GM19468 (cell line): Measurements from ENCODE around the gene AJM1.

Experiments
- ATAC-seq: cut with Tn5 transposase; IDR thresholded peaks from one replicate; pipeline ENCODE4 v1.9.1; 2021; ENCODE audit warnings: mild to moderate bottlenecking, moderate library complexity, moderate number of reproducible peaks; ENCODE audit not compliant: unreplicated experiment; ENCODE audit errors: extremely low read depth

AJM1 gene

DNA sequence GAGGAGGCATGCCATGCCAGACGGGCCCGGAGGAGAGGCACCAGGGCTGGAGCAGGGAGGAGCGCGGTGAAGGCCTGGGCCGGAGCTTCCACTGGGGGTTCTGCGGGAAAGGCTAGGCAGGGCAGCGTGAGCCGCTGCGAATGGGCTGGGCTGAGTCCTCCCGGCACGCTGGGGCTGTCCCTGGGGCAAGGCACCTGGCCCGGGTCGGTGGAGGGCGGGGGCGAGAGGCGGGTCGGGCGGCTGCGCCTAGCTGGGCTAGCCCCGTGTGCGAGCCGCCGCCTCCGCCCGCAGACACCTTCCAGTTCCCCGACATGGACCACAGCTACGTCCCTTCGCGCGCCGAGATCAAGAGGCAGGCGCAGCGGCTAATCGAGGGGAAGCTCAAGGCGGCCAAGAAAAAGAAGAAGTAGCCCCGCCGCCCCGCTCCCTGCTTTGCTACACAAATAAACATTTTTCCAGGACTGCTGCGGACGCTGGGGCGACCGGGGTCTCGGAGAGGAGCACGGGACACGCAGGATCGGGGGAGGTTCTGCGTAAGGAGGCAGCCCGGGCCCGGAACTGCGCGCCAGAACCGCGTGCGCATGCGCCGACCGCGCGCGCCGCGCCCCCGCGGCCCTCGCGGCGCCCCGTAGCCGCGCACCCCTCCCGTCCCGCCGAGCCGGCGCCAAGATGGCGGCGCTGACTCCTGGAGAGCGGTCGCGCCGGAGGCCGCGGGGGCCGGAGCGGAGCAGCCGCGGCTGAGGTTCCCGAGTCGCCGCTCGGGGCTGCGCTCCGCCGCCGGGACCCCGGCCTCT is 34.8 kb upstream of the AJM1 start, which contains the start of gene RABL6:
Gene RABL6 (plus strand): TSS at position 668 of the 794 bp plus-strand sequence. CDS start 249 bp downstream, outside the sequence.
- ATAC-seq, result peak; percentile 41

DNA sequence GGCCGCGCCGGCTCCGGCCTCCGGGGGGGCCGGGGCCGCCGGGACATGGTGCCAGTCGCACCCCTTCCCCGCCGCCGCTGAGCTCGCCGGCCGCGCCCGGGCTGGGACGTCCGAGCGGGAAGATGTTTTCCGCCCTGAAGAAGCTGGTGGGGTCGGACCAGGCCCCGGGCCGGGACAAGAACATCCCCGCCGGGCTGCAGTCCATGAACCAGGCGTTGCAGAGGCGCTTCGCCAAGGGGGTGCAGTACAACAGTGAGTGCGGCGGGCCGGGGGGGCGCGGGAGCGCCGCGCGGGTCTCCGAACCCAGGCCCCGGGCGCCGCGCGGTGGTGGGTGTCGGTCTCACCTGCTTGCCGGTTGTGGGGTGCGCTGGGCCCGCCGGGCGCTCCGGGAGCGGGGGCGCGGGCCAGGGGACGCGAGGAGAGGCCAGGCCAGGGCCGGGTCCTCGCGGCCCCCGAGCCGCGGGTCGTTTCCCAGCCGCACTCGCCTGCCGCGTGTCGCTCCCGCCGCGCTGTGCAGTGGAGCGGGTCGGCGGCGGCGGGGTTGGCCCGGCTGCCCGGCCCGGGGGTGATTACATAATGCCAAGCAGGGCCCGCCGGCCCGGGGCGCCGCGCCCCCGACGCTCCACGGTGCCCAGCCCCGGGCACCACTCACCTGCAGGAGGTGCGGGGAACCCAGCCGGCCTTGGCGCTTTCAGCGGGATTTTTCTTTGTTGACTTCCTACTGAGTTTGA is 34.0 kb upstream of the AJM1 start:
- no peak for ATAC-seq

DNA sequence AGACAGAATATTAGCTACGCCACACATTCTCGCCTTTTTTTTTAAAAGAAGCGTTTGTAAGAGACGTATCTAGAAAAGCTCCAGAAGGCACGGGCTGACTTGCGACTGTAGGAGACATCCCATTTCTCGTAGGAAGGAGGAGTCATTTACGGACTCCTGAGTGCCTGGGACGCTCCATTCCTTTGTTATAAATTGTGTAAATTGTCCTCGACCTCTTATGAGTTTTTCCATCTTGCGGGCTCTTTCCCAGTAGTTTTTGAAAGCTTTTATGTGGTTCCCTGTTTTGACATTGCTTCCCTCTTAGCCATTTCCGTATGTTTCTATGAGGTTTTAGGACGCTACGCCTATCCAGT is 33.5 kb upstream of the AJM1 start:
- no peak for ATAC-seq

DNA sequence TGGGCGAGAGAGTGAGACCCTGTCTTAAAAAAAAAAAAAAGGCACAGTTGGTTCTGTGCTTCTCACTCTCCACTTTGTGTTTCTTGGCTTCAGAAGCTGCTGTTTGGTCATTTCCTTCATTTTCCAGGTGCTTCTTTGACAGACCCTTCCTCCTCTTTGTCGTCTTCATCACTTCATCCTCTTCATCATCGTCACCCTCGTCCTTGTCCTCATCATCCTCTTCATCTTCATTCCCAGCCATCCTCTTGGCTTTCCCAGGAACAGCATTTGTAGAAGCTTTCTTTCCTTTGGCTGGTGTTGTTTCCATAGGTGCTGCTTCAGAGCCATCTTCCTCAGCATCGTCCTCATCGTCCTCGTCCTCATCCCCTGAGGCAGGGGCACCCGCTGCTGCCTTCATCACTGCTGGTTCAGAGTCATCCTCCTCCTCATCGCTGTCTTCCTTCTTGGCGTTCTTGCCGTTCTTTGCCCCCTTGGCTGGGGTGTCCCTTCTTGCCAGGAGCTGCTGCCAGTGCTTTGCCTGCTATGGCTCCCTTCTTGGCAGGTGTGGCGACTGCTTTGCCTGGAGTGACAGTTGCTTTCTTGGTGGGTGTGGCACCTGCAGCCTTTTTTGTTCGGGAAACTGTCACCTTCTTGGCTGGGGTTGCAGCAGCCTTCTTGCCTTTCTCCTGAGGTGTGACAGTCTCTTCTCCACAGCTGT is 27.4 kb upstream of the AJM1 start:
- ATAC-seq, result no peak

DNA sequence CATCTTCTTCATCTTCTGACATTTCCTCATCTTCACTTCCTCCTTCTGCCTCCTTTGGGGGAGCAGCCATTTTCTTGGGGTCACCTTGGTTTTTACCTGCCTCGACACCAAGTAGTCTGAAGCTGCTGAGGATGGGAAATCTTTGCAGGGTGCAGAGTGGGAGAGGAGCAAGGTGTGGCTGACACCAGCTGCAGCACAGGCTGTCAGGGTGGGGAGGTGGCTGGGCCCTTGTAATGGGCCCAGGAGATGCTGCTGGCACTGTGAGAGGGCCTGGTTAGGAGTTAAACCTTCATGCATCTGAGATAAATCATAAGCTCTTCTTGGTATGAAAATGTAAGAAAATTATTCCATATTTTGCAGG is 26.9 kb upstream of the AJM1 start:
- no peak for ATAC-seq

DNA sequence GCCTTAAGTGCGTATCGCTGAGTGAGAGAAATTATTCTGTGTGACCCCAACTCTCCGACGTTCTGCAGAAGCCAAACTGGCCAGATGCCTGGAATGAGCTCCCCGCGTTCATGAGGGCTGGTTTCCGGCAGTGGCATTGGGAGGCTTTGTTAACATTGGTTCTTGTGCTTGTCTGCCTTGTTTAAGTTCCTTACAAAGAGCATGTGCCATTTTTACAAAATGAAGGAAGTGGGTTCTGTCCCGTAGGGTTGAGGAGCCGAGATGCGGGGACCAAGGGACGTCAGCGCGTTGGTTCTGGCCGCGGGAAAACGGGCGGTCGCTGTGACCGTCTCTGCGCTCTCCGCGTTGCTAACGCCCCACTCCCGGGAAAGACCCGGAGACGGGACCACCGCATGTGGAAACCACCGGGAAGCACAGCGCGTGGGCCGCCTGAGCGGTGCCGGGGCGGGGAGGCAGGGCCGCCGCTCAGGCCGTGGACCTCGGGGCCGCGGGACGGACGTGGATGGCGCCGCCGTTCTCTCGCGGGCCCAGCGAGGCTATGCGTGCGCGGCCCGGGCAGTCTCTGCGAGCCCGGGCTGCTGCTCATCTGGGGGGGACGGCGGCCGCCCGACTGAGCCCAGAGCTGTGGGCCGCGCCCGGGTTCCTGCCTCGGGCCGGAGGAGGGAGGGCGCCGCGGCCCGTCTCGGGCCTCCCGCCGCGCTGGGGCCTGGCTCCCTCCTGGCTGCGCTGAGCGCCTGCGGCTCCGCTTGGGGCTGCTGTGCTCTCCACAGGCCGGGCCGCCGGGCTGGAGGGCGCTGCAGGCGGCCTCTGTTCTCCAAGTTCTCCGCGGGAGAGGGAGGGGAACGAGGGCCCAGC is 21.1 kb upstream of the AJM1 start:
- no peak for ATAC-seq

DNA sequence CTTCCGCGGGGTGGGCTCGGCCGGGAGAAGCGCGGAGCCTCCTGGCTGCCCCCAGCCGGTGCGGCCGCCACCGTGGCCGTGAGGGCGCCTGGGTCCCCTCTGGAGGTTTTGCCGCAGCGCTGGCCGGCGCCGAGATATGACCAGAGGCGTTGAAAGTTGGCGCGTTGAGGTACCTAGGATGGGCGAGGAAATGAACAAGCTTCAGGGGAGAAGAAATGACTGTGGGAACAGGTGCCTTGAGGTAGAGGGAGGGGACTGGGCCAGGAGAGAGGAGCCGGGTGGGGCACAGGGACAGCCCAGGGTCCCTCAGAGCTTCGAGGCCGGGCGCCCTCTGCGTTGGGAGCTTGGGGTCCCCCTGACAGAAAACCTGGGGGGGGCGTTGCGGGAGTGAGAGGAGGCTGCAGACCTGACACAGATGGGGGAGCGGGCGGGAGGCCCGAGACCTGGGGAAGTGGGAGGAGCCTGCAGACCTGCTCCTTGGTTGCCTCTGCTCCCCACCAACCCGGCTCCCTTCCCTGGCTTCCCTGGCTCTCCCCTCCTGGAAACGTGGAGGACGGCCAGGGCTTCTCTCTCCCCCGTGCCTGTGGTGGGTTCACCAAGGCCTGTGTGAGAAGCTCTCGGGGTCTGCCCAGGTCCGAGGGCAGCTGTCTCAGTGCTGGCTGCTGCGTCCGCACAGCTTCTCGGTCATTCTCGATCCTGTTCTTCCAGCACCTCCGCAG is 20.3 kb upstream of the AJM1 start:
- ATAC-seq, result no peak

DNA sequence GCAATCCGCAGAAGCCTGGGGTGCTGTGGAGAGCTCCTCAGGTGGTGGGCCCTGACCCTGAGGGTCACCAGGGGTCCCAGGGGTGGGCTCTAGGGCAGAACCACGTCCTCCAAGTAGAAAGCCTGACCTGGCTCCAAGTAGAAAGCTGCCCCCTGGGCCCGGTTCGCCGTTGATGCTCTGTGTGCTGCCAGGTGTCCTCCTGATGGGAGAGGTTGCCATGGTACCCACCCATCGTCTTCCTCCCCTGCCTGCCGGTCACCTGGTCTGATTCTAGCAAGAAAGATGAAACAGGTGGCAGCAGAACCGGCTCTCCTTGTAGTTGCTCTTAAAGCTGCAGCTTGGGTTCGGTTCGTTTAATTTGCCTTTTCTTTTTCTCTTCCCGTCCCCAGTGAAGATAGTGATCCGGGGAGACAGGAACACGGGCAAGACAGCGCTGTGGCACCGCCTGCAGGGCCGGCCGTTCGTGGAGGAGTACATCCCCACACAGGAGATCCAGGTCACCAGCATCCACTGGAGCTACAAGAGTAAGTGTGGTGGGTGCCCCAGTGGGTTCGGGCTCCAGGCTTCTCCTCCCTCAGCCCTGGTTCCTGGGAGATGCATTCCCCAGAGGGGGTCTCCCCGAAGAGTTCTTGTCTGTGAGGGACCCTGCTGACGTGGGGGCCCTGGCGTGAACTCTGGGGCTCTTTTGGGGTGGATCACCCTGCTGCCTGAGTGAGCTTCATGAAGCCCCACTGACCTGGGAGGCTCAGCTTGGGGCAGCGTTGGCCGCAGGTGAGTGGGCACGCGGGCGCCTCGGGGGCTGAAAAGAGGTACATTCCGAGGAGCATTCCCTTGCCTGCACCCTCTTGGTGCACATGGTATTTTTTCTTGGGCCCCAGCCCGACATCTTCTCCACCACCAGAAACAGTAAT is 18.9 kb upstream of the AJM1 start:
- no peak for ATAC-seq

DNA sequence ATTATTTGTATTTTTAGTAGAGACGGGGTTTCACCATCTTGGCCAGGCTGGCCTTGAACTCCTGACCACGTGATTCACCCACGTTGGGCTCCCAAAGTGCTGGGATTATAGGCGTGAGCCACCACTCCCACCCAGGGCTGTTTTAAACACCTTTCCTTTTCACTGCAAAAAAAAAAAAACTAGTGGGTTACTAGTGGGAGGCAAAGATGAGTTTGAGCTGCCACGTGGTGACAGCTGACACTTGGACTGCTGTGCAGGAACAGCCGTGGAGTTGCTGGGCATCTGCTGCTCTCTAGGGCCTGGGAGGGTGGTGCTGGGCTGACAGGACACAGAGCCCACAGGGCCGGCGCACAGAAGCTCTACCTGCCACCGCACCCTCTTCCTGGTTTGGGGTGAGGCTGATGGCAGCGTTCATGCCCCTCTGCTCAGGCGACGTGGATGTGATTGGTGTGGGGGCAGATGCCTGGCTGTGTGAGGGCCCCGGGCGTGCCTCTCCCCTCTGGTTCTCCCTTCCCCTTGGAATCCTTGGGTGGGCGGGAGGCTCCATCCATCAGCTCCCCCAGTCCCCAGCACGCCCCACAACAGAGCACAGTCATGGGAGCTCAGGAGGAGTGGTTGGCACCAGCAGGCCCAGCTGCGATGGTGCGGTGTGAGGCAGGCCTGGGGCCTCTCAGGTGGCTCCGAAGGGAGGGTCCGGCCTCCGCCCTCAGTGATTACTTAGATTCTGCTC is 17.6 kb upstream of the AJM1 start:
- ATAC-seq, result no peak

DNA sequence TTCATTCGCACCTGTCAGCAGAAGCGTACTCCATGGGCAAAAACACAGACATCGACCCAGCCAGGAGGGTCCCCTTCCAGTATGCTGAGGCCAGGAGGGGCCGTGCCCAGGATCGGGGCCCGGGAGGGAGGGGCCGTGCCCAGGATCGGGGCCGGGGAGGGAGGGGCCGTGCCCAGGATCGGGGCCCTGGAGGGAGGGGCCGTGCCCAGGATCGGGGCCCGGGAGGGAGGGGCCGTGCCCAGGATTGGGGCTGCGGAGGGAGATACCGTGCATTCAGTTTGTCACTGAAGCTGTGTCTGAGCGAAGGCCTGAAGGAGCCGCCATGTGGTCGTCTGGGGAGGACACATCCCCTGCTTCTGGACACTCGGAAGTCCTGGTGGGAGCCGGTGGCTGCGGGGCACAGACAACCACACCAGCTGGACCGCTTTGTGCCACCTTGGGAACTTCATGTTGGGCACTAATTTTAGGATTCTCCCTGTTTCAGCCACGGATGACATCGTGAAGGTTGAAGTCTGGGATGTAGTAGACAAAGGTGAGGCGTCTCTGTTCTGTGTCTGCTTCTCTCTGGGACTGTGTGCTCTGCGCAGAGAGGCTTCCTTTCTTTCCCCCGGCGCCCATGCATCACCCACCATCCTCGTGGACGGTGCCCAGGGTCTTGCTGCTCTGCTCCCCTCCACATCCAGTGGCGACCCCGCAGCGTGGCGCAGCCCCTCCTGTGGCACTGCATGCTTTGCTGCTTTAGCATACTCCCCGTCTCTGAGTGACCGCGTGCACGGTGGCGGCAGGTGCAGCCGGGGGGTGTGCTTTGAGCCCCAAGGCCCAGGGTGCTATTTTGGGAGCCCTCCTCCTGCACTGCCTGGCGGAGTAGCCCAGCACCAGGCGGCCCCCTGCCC is 16.7 kb upstream of the AJM1 start:
- ATAC-seq, result no peak

DNA sequence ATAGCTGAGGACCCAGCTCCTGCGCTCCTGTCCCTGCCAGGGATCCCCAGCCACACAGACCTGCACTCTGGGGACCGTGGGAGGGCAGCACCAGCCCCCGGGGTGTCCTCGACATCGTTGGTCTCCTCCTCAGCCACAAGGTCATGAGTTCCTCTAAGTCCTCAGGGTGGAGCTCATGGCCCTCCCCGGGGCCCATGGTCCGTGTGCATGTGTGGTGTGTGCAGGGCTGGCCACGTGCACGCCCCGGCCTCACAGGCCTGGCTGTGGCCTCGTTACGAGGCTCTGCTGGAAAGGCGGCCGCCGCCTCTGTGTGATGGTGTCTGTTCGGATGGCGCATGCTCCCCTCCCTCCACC is 16.1 kb upstream of the AJM1 start:
- ATAC-seq, result no peak

DNA sequence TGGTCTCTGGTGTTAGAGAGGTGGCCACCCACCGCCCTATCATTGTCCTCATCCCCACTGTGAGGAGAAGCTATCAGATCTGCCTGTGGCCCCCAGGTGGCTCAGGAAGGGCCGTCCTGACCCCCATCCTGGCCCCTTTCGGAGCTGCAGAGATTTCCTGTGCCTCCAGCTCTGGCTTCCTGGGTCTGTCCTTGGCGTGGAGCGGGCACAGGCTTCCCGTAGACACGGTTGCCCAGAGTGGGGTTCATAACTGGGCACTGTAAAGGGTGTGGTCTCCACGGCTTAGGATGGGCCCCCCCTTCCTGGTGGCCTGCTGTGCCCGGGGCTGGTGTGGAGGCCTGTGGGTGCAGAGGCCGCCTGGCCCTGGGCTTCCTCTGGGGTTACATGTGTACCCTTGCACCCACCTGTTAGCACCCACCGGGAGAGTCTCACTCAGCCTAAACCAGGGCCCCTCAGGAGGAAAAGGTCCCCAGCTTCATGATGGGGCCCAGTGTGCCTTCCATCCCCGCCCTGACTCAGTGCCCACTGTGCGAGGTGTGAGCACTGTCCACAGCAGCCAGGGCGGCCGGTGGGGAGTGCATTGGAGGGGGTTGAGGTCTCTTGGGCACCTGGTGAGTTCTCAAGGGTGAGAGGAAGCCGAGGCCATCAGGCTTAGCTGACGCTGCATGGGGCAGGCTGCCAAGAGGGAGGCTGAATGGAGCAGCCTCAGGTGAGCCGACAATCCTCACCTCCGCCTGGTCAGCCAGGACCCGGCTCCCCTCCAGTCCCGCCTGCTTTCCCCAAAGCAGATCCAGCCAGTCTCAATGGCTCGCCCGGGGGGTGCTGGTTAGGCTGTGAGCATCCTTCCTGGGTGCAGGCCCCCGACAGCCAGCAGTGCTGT is 15.3 kb upstream of the AJM1 start:
- ATAC-seq, result no peak

DNA sequence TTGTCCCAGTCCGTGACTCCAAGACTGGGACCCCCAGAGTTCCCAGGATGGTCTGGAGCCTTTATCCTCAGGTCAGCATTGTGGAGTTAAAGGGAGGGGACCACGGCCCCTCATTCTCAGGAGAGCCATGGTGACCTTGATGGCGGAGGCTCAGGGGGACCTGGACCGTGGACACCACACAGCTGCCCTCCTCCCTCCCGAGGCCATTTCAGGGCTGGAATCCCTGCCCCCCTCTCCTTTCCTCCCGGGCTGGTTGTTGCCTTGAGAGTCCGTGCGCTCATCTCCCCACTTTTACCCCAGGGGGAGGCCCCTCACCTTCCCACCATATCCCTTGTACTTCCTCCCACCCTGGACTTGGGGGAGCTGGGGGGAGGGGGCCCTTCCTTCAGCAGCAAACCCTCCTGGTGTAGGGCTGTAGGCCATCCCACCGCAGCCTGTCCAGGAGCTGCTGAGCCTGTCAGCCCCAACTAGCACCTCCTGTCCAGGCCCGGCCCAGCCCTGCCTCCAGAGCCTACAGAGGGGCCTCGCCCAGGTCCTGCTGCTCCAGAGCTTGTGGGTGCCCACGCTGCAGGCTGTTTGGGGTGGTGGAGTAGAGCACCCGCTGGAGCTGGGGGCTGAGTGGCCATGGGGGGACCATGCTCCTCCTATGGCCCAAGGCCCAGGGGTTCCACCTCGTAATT is 14.3 kb upstream of the AJM1 start:
- ATAC-seq, result no peak

DNA sequence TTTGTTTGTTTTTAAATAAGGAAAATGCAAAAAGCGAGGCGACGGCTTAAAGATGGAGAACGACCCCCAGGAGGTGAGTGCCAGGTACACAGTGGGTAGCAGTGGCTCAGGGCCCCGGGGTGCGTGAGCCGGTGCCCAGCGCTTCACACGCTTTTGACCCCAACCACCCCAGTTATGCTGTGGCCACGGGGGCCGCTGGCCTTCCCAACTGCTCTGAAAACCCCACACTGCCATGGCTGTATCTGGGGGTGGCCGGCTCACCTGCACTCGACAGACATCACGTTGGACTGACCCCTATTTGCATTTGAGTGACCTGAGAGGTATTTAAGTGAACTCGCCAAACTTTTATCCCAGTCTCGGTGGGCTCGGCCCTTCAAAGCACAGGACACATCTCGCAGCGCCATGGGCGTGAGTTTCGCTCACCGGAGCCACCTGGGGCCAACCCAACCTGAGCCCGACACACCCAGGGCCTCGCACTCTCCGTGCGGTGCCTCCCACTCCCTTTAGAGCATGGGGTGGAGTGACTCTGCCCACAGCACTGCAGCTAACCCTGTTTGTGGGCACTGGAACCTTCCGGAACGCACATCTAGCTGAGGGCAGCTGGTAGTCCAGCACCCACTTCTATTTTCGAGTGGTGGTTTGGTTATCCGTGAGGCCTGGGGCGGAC is 13.7 kb upstream of the AJM1 start:
- no peak for ATAC-seq

DNA sequence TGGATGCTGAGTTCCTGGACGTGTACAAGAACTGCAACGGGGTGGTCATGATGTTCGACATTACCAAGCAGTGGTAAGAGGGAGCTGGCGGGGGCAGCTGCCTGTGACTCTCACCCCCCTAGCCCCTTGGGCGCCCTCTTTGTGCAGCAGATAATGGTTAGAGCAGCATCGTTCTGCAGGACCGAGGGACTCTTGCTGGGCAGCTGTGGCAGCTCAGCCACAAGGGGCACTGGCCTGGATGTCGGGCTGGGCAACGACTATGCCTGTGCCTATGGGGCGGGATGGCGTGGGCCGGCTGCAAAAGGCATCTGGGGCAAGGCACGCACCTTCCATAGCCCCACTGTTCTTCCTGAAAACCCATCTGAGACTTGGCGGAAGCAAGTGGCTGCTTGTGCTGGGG is 12.9 kb upstream of the AJM1 start:
- ATAC-seq, result no peak
